GM12864 (cell line): Measurements from ENCODE around the gene WEE1.
"Not testable (repeated sequence)": the region's sequence is repeated elsewhere in the genome, so short reads cannot be mapped to it uniquely, and the experiment has no call there.

ENCODE experiments used
- DNase-seq: peaks from one replicate; pipeline ENCODE4 v3.0.0-alpha.2; 2011; ENCODE audit warnings: low read depth
- H3K4me3 ChIP-seq: 2 replicates; pipeline ENCODE4 v1.5.1; 2011; ENCODE audit warnings: mild to moderate bottlenecking, low read depth, low read length, control low read depth
- TF ChIP-seq, protein P1 (sequence below): IDR thresholded peaks from 2 replicates; pipeline ENCODE4 v1.5.1; 2011; ENCODE audit warnings: low read depth, mild to moderate bottlenecking, moderate library complexity, low read length, control low read depth, inconsistent platforms; ENCODE audit errors: missing control alignments

WEE1 gene

DNA sequence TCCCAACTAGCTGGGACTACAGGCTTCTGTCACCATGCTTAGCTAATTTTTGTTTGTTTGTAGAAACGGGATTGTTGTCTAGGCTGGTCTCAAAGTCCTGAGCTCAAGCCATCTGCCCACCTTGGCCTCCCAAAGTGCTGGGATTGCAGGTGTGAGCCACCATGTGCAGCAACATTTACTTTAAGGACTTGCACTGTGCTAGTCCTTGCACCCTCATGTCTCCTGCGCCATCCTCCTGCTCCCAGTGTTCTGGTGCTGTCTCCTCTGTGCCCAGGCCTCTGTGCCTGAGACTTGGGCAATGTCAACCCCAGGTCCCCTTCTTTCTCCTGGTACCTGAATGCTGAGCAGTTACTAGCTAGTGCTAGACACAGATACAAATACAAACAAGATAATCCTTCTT, 26.7 kb downstream of the WEE1 start:
- no peak for DNase-seq
- TF ChIP-seq, protein P1, sequence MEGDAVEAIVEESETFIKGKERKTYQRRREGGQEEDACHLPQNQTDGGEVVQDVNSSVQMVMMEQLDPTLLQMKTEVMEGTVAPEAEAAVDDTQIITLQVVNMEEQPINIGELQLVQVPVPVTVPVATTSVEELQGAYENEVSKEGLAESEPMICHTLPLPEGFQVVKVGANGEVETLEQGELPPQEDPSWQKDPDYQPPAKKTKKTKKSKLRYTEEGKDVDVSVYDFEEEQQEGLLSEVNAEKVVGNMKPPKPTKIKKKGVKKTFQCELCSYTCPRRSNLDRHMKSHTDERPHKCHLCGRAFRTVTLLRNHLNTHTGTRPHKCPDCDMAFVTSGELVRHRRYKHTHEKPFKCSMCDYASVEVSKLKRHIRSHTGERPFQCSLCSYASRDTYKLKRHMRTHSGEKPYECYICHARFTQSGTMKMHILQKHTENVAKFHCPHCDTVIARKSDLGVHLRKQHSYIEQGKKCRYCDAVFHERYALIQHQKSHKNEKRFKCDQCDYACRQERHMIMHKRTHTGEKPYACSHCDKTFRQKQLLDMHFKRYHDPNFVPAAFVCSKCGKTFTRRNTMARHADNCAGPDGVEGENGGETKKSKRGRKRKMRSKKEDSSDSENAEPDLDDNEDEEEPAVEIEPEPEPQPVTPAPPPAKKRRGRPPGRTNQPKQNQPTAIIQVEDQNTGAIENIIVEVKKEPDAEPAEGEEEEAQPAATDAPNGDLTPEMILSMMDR = no peak
- no peak overlapping the region for H3K4me3 ChIP-seq

DNA sequence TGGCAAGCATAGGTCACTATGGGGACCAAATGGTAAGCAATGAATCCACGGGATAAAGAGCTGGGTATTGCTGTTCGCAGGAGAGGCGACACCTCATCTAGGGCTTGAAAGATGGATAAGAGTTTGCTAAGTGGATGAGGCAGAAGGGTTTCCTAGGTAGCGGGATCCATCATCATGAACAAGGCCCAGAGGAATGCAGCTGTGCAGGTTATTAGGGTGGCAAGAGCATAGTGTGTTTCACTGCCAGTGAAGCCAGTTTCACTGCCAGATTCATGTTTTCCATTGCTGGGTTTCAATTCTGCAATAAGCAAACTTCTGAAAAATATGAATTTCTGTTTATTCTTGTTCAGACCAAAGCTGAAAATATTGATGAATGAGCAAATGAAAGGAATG, 27.2 kb downstream of the WEE1 start:
- peak overlapping the region; percentile 44; the same call in 1 of the 2 replicates for H3K4me3 ChIP-seq
- TF ChIP-seq, protein P1 = no peak
- DNase-seq = peak; percentile 67

DNA sequence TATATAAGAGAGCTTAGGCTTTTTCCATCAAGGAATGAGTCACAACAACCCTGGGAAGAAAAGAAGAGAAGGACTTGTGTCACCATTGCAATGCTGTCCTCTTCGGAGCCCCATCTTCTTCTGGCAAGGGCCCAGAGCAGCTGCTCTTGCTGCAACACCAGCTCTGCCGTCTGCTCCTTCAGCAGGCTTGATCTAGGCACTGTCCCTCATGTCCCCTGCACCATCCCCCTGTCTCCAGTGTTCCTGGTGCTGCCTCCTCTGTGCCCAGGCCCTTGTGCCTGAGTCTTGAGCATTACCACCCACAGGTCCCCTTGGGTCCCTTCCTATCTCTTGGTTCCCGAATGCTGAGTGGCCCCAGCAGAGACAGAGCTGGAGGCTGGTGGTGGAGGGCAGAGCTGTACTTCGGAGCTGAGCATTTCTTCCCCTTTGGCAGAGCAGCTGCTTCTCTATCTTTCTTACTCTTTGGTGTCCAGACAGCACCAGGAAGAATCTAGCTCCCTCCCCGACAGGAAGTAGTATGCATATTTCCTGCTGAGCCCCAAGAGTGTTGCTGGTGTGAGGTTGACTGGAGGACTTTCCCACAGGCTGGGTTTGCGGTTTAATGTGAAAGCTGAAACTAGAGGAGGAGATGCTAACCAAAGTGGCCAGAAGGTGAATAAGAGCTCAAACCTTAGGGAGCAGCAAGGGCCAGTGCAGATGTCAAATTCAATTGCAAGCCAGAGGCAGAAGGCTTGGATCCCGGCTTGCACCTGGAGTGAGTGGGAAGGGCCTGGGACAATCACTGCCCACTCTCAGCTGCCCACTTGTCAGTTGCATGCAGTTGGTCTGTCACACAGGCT, 27.8 kb downstream of the WEE1 start:
- peak; percentile 96 for DNase-seq
- H3K4me3 ChIP-seq = peak overlapping the region; percentile 44
- TF ChIP-seq, protein P1 = no peak

DNA sequence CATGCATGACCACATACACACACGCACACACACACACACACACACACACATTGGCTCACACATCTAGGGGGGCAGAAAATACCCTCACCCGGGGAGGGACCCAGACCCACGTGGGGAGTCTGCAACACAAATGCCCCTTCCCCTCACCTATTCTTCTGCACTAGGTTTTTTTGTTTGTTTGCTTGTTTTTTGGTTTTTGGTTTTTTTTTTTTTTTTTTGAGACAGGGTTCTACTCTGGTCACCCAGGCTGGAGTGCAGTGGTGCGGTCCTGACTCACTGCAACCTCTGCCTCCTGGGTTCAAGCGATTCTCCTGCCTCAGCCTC, 28.4 kb downstream of the WEE1 start:
- TF ChIP-seq, protein P1 = no peak
- H3K4me3 ChIP-seq = peak overlapping the region; percentile 44
- no peak for DNase-seq

DNA sequence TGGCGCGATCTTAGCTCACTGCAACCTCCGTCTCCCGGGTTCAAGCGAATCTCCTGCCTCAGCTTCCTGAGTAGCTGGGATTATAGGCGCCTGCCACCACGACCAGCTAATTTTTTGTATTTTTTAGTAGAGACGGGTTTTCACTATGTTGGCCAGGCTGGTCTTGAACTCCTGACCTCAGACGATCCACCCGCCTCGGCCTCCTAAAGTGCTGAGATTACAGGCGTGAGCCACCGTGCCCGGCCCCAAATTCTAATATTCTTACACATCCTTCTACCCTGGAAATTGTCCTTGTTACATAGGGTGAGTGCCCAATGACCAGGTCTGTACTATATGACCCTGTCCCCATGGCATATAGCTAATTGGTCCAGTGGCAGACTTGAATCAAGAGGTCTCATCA, 29.7 kb downstream of the WEE1 start:
- not testable (repeated sequence) for H3K4me3 ChIP-seq, DNase-seq

DNA sequence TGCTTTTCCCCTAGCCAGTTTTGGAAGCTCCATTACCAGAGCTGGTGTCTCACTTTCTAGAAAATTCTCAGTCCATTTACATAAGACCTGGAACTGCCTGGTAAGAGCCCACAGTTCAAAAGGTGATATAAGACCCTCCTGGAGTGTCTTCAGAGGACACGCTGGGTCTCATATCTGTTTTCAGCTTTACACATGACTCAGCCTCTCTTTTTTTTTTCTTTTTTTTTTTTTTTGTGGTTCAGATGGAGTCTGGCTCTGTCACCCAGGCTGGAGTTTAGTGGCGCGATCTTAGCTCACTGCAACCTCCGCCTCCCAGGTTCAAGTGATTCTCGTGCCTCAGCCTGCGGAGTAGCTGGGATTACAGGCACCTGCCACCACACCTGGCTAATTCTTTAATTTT, 30.7 kb downstream of the WEE1 start:
- DNase-seq = no peak
- no peak overlapping the region for H3K4me3 ChIP-seq
- TF ChIP-seq, protein P1 = no peak

DNA sequence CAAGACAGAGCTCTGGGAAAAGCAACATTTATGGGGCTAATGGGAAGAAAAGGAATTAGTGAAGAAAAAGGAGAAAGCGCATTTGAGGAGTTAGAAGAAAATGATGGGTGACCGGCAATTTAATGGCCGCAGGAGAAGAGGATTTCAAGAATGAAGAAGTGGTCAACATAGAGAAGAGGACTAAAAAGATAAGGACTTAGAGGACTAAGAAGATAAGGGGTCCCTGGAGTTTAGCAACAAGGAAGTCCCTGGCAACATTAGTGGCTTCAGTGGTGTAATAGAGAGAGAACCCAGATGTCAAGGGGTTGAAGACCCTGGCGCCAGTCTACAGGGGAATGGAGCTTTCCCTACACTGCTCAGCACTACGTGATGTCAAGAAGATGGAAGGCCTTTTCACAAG, 32.3 kb downstream of the WEE1 start:
- no peak overlapping the region for H3K4me3 ChIP-seq
- TF ChIP-seq, protein P1 = no peak
- DNase-seq = no peak
